B cell (primary cell): ENCODE measurements around the gene LNX1. TPM values are rescaled to one million over a fixed set of nuclear protein-coding genes. Genes with fewer than 3 reads are reported as not detected.

ENCODE experiments used
- ATAC-seq: fragments of 200-7000 bp; cut with Tn5 transposase; one replicate; pipeline ENCODE4 v1.10.0; 2021; ENCODE audit warnings: low read depth, mild to moderate bottlenecking, moderate number of reproducible peaks, moderate library complexity
- CTCF ChIA-PET: fragments of 350-600 bp; sonication (Branson Sonifier 250); formaldehyde crosslinking; loops from one replicate; lab custom pipeline; 2021; ENCODE audit warnings: antibody characterized with exemption, inconsistent platforms; lab: Charles Lee
- POLR2A ChIA-PET: fragments of 350-600 bp; sonication (Branson Sonifier 250); formaldehyde crosslinking; loops from one replicate; lab custom pipeline; 2021; ENCODE audit warnings: antibody characterized with exemption; lab: Charles Lee
- DNase-seq: peaks from one replicate; pipeline ENCODE4 v3.0.0; 2013
- H2AFZ ChIP-seq: 2 replicates; pipeline ENCODE4 v1.6.1; 2012; ENCODE audit warnings: mild to moderate bottlenecking, low read depth, low read length; ENCODE audit not compliant: insufficient read depth, poor library complexity, severe bottlenecking
- H3K27ac ChIP-seq, 2 donors: 1 replicate in 1 of 2; 2 replicates in 1 of 2; pipeline ENCODE4 v1.5.1; 2012 to 2013; ENCODE audit warnings: low read length in 2 of 2, mild to moderate bottlenecking in 2 of 2, moderate library complexity in 1 of 2
- H3K27me3 ChIP-seq, 4 experiments: fragments of 200-600 bp in 1 of 4; sonication (generic) in 1 of 4; replicated peaks in 1 of 4; 1 replicate in 2 of 4; 2 replicates in 2 of 4; pipeline versions ENCODE4 v1.6.1 to v1.7.0; 2013 to 2016; ENCODE audit warnings: low read length in 3 of 4, mild to moderate bottlenecking in 2 of 4, mixed read lengths in 1 of 4, moderate library complexity in 1 of 4; ENCODE audit not compliant: insufficient read depth in 4 of 4, control insufficient read depth in 3 of 4; ENCODE audit errors: control extremely low read depth in 1 of 4
- H3K36me3 ChIP-seq, 2 experiments: replicated peaks in 1 of 2; 1 replicate in 1 of 2; 2 replicates in 1 of 2; pipeline versions ENCODE4 v1.6.1 to v1.7.1; 2013; ENCODE audit warnings: low read length in 1 of 2; ENCODE audit not compliant: insufficient read depth in 2 of 2, control insufficient read depth in 1 of 2; ENCODE audit errors: control extremely low read depth in 1 of 2, extremely low read depth in 1 of 2
- H3K4me1 ChIP-seq, 2 donors: fragments of 200-600 bp in 1 of 2; sonication (generic) in 1 of 2; 1 replicate in 1 of 2; 2 replicates in 1 of 2; pipeline versions ENCODE4 v1.5.1 to v1.6.1; 2013 to 2017; ENCODE audit warnings: low read length in 2 of 2; ENCODE audit not compliant: control insufficient read depth in 2 of 2, insufficient read depth in 2 of 2
- H3K4me2 ChIP-seq: replicated peaks from 2 replicates; pipeline ENCODE3; 2012; ENCODE audit warnings: mild to moderate bottlenecking, low read depth, low read length; ENCODE audit not compliant: poor library complexity, severe bottlenecking
- H3K4me3 ChIP-seq, 5 experiments: fragments of 200-600 bp in 1 of 5; sonication (generic) in 1 of 5; 1 replicate in 3 of 5; 2 replicates in 2 of 5; pipeline versions ENCODE4 v1.5.1 to v1.7.0; 2011 to 2016; ENCODE audit warnings: low read length in 4 of 5, mild to moderate bottlenecking in 4 of 5, low read depth in 2 of 5, control low read depth in 1 of 5, moderate library complexity in 1 of 5; ENCODE audit not compliant: insufficient read depth in 1 of 5; ENCODE audit errors: control extremely low read depth in 1 of 5, extremely low read depth in 1 of 5
- H3K79me2 ChIP-seq: fragments of 200-600 bp; sonication (generic); one replicate; pipeline ENCODE4 v1.6.0; 2016; ENCODE audit warnings: low read length; ENCODE audit not compliant: control insufficient read depth, insufficient read depth
- H3K9ac ChIP-seq: fragments of 200-600 bp; sonication (generic); 2 replicates; pipeline ENCODE4 v1.6.1; 2017; ENCODE audit warnings: mild to moderate bottlenecking, low read length, moderate library complexity
- H3K9me3 ChIP-seq, 3 donors: one replicate each; pipeline versions ENCODE4 v1.6.1 to v1.7.1; 2013; ENCODE audit warnings: low read length in 2 of 3; ENCODE audit not compliant: control insufficient read depth in 2 of 3, insufficient read depth in 1 of 3; ENCODE audit errors: control extremely low read depth in 1 of 3
- H4K20me1 ChIP-seq: 2 replicates; pipeline ENCODE4 v1.6.0; 2012; ENCODE audit warnings: mild to moderate bottlenecking, low read length; ENCODE audit not compliant: insufficient read depth, control insufficient read depth, poor library complexity, severe bottlenecking
- H3K27ac Mint-ChIP-seq: one replicate; pipeline ENCODE4 v1.8.0; 2021; ENCODE audit warnings: mixed read lengths
- H3K27me3 Mint-ChIP-seq: one replicate; pipeline ENCODE4 v1.8.0; 2021; ENCODE audit warnings: mixed read lengths
- H3K4me1 Mint-ChIP-seq: one replicate; pipeline ENCODE4 v1.8.0; 2021; ENCODE audit warnings: mixed read lengths
- H3K4me3 Mint-ChIP-seq: one replicate; pipeline ENCODE4 v1.8.0; 2021; ENCODE audit warnings: mixed read lengths
- H3K9me3 Mint-ChIP-seq: one replicate; pipeline ENCODE4 v1.8.0; 2022; ENCODE audit warnings: mixed read lengths; ENCODE audit not compliant: insufficient read depth
- EZH2 ChIP-seq: IDR thresholded peaks from 2 replicates; pipeline ENCODE4 v1.6.1; 2012; ENCODE audit warnings: borderline replicate concordance, low read depth, mild to moderate bottlenecking, moderate library complexity, low read length; ENCODE audit not compliant: insufficient read depth, poor library complexity, severe bottlenecking
- WGBS: methylation state at CpG from one replicate; pipeline ENCODE4 v1.1.5; 2013; ENCODE audit warnings: missing lambda C conversion rate; ENCODE audit not compliant: insufficient coverage; 5-methylcytosine and 5-hydroxymethylcytosine counted together
- intact Hi-C: fragments of 100-400 bp; cut with micrococcal nuclease; formaldehyde crosslinking; loops from one replicate; pipeline ENCODE4 v1.10.0; 2022
- polyA plus RNA-seq: library from polyadenylated mRNA; depleted of rRNA; stranded (reverse); fragments of >200 nt; gene quantifications from 2 replicates; pipeline ENCODE4 v1.2.3, GENCODE V29; 2012
- total RNA-seq, 2 donors: library from RNA; stranded (reverse); fragments of 120-200 nt in 1 of 2; gene quantifications; 1 replicate in 1 of 2; 2 replicates in 1 of 2; pipeline versions ENCODE4 v1.2.3 to v1.2.4, GENCODE V29; 2013 to 2022
- TF ChIP-seq, protein P1 (sequence below): fragments of 200-600 bp; IDR thresholded peaks from one replicate; pipeline ENCODE4 v1.8.0; 2022; ENCODE audit warnings: antibody characterized with exemption, mild to moderate bottlenecking

The LNX1 gene
- total and polyA plus RNA-seq, 2 donors (not counting 1 experiment from before 2014, with no cell fraction given) = not detected

DNA sequence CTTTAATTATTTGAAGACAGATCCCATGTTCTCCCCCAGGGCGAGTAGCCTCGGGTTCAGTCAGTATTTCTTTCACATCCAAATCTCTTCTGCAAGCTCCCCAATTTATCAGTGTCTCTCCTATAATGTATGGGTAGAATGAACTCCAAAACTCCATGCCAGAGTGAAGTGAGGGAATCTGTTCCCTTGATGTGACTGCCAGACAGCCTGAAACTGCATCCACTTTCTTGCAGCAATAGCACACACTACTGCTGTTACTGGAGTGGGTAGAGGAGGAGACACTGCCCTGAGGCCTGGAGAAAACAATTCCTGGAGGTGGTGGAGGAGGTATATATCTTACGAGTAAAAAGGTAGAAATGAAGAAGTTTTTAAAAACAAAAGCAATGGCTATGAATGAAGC, 11.0 kb downstream of the LNX1 start:
- no peaks in the 10 kb centered on the region for H3K4me1 ChIP-seq
- ChIA-PET POLR2A (no interaction called here), CTCF (no interaction called here)
- no peaks in the 10 kb centered on the region for H3K36me3 ChIP-seq
- no peak overlapping the region for H3K9ac ChIP-seq
- H3K79me2 ChIP-seq = no peaks in the 10 kb centered on the region
- no peaks in the 10 kb centered on the region for H3K9me3 ChIP-seq
- no peaks in the 10 kb centered on the region for H3K27me3 ChIP-seq
- H4K20me1 ChIP-seq = no peaks in the 10 kb centered on the region
- intact Hi-C loops = no loop called here
- H3K27ac Mint-ChIP-seq = no peak overlapping the region
- no peaks in the 10 kb centered on the region for H3K9me3 Mint-ChIP-seq
- DNase-seq (no peak), ATAC-seq (no peak)
- 80% methylated on average over 1 of the region's 3 CpGs for WGBS
- no peak overlapping the region for H3K4me3 Mint-ChIP-seq
- H3K4me2 ChIP-seq = no peak overlapping the region
- H2AFZ ChIP-seq = no peak overlapping the region
- H3K4me1 Mint-ChIP-seq = no peaks in the 10 kb centered on the region
- TF ChIP-seq EZH2 = no peak
- TF ChIP-seq, protein P1, sequence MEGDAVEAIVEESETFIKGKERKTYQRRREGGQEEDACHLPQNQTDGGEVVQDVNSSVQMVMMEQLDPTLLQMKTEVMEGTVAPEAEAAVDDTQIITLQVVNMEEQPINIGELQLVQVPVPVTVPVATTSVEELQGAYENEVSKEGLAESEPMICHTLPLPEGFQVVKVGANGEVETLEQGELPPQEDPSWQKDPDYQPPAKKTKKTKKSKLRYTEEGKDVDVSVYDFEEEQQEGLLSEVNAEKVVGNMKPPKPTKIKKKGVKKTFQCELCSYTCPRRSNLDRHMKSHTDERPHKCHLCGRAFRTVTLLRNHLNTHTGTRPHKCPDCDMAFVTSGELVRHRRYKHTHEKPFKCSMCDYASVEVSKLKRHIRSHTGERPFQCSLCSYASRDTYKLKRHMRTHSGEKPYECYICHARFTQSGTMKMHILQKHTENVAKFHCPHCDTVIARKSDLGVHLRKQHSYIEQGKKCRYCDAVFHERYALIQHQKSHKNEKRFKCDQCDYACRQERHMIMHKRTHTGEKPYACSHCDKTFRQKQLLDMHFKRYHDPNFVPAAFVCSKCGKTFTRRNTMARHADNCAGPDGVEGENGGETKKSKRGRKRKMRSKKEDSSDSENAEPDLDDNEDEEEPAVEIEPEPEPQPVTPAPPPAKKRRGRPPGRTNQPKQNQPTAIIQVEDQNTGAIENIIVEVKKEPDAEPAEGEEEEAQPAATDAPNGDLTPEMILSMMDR = no peak
- peaks cover 17% of the 10 kb centered on the region for H3K27me3 Mint-ChIP-seq
- H3K4me3 ChIP-seq = no peak overlapping the region
- H3K27ac ChIP-seq = no peak overlapping the region

DNA sequence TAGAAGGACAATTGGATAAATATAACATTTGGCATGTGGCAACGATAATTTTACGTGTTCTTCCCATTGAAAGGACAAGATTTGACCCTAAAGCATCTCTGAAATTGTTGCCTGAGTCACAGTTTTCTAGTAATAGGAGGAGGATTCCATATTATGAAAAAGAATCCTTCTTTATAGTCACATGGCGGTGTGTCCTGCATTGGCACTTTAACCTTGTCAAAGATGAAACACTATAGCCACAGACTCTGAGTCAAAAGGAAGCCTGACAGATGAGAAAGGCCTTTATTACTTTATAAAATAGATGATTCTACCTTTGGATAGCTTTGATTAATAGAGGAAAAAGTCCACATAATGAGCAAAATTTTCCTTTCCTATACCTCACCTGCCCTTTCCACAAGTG, 11.5 kb downstream of the LNX1 start:
- no peak overlapping the region for H3K27ac ChIP-seq
- no peaks in the 10 kb centered on the region for H3K4me1 ChIP-seq
- peaks cover 13% of the 10 kb centered on the region for H3K27me3 Mint-ChIP-seq
- TF ChIP-seq EZH2 = no peak
- TF ChIP-seq, protein P1 = no peak
- no peaks in the 10 kb centered on the region for H3K27me3 ChIP-seq
- H3K27ac Mint-ChIP-seq = no peak overlapping the region
- H3K4me2 ChIP-seq = no peak overlapping the region
- no peak overlapping the region for H3K4me3 ChIP-seq
- no CpG with 5 or more reads among the region's 3 CpGs for WGBS
- ATAC-seq (no peak), DNase-seq (no peak)
- H3K4me1 Mint-ChIP-seq = no peaks in the 10 kb centered on the region
- H3K79me2 ChIP-seq = no peaks in the 10 kb centered on the region
- H3K9me3 Mint-ChIP-seq = no peaks in the 10 kb centered on the region
- H3K9me3 ChIP-seq = no peaks in the 10 kb centered on the region
- H3K9ac ChIP-seq = no peak overlapping the region
- H3K36me3 ChIP-seq = no peaks in the 10 kb centered on the region
- intact Hi-C loops = no loop called here
- H3K4me3 Mint-ChIP-seq = no peak overlapping the region
- no peaks in the 10 kb centered on the region for H4K20me1 ChIP-seq
- ChIA-PET CTCF (no interaction called here), POLR2A (no interaction called here)
- no peak overlapping the region for H2AFZ ChIP-seq
